HEK293 (cell line): Measurements from ENCODE around the gene ARMH3.
A peak's percentile ranks its signal among the peaks of the same experiment; 100 is the strongest.

ENCODE experiments used
- GLI4 ChIP-seq: fragments of 450-650 bp; formaldehyde crosslinking; IDR thresholded peaks from 2 replicates; pipeline ENCODE4 v1.5.1; 2016; ENCODE audit warnings: missing biosample characterization, missing genetic modification characterization
- KLF1 ChIP-seq: fragments of 450-650 bp; formaldehyde crosslinking; IDR thresholded peaks from 2 replicates; pipeline ENCODE4 v1.5.1; 2016; ENCODE audit warnings: missing biosample characterization, missing genetic modification characterization
- MZF1 ChIP-seq: fragments of 450-650 bp; formaldehyde crosslinking; IDR thresholded peaks from 2 replicates; pipeline ENCODE4 v1.5.1; 2017; ENCODE audit warnings: missing biosample characterization, missing genetic modification characterization, borderline replicate concordance
- RBAK ChIP-seq: fragments of 450-650 bp; formaldehyde crosslinking; IDR thresholded peaks from 2 replicates; pipeline ENCODE4 v1.5.1; 2016; ENCODE audit warnings: missing biosample characterization, missing genetic modification characterization
- WT1 ChIP-seq: fragments of 450-650 bp; formaldehyde crosslinking; IDR thresholded peaks from 2 replicates; pipeline ENCODE4 v1.5.1; 2016; ENCODE audit warnings: missing biosample characterization, missing genetic modification characterization
- YY1 ChIP-seq: fragments of 450-650 bp; formaldehyde crosslinking; IDR thresholded peaks from 2 replicates; pipeline ENCODE4 v1.5.1; 2018; ENCODE audit warnings: missing biosample characterization, missing genetic modification characterization
- ZEB2 ChIP-seq: fragments of 450-650 bp; formaldehyde crosslinking; IDR thresholded peaks from 2 replicates; pipeline ENCODE4 v1.5.1; 2016; ENCODE audit warnings: missing biosample characterization, missing genetic modification characterization
- ZFHX2 ChIP-seq: fragments of 450-650 bp; formaldehyde crosslinking; conservative IDR thresholded peaks from 2 replicates; pipeline ENCODE4 v1.5.1; 2016; ENCODE audit warnings: missing biosample characterization, missing genetic modification characterization
- ZNF112 ChIP-seq: fragments of 450-650 bp; formaldehyde crosslinking; IDR thresholded peaks from 2 replicates; pipeline ENCODE4 v1.5.0; 2017; ENCODE audit warnings: missing biosample characterization, missing genetic modification characterization
- ZNF121 ChIP-seq: fragments of 450-650 bp; formaldehyde crosslinking; IDR thresholded peaks from 2 replicates; pipeline ENCODE4 v1.5.1; 2016; ENCODE audit warnings: missing biosample characterization, missing genetic modification characterization
- ZNF138 ChIP-seq: fragments of 450-650 bp; formaldehyde crosslinking; IDR thresholded peaks from 2 replicates; pipeline ENCODE4 v1.5.1; 2016; ENCODE audit warnings: missing biosample characterization, missing genetic modification characterization, borderline replicate concordance
- ZNF146 ChIP-seq: fragments of 450-650 bp; formaldehyde crosslinking; IDR thresholded peaks from 2 replicates; pipeline ENCODE4 v1.5.1; 2016; ENCODE audit warnings: missing biosample characterization, missing genetic modification characterization
- ZNF155 ChIP-seq: fragments of 450-650 bp; formaldehyde crosslinking; IDR thresholded peaks from 2 replicates; pipeline ENCODE4 v1.5.1; 2016; ENCODE audit warnings: missing biosample characterization, missing genetic modification characterization
- ZNF157 ChIP-seq: fragments of 450-650 bp; formaldehyde crosslinking; IDR thresholded peaks from 2 replicates; pipeline ENCODE4 v1.5.1; 2016; ENCODE audit warnings: missing biosample characterization, missing genetic modification characterization
- ZNF19 ChIP-seq: fragments of 450-650 bp; formaldehyde crosslinking; IDR thresholded peaks from 2 replicates; pipeline ENCODE4; 2016; ENCODE audit warnings: missing biosample characterization, missing genetic modification characterization, low read depth
- ZNF211 ChIP-seq: fragments of 450-650 bp; formaldehyde crosslinking; IDR thresholded peaks from 2 replicates; pipeline ENCODE4 v1.5.1; 2016; ENCODE audit warnings: low read depth, missing biosample characterization, missing genetic modification characterization
- ZNF223 ChIP-seq: fragments of 450-650 bp; formaldehyde crosslinking; IDR thresholded peaks from 2 replicates; pipeline ENCODE4 v1.5.1; 2016; ENCODE audit warnings: missing biosample characterization, missing genetic modification characterization
- ZNF26 ChIP-seq: fragments of 450-650 bp; formaldehyde crosslinking; IDR thresholded peaks from 2 replicates; pipeline ENCODE4 v1.5.1; 2016; ENCODE audit warnings: missing biosample characterization, missing genetic modification characterization
- ZNF280D ChIP-seq: fragments of 450-650 bp; formaldehyde crosslinking; IDR thresholded peaks from 2 replicates; pipeline ENCODE4 v1.5.1; 2016; ENCODE audit warnings: missing biosample characterization, missing genetic modification characterization
- ZNF311 ChIP-seq: fragments of 450-650 bp; formaldehyde crosslinking; IDR thresholded peaks from 2 replicates; pipeline ENCODE4 v1.5.1; 2017; ENCODE audit warnings: missing biosample characterization, missing genetic modification characterization, borderline replicate concordance
- ZNF426 ChIP-seq: fragments of 450-650 bp; formaldehyde crosslinking; IDR thresholded peaks from 2 replicates; pipeline ENCODE4 v1.5.1; 2017; ENCODE audit warnings: missing biosample characterization, missing genetic modification characterization, mild to moderate bottlenecking, inconsistent platforms, moderate library complexity
- ZNF449 ChIP-seq: fragments of 450-650 bp; formaldehyde crosslinking; IDR thresholded peaks from 2 replicates; pipeline ENCODE4 v1.5.1; 2017; ENCODE audit warnings: missing biosample characterization, mild to moderate bottlenecking, missing genetic modification characterization, moderate library complexity
- ZNF561 ChIP-seq: fragments of 450-650 bp; IDR thresholded peaks from 2 replicates; pipeline ENCODE4 v1.5.1; 2018; ENCODE audit warnings: missing biosample characterization, missing genetic modification characterization, borderline replicate concordance
- ZNF596 ChIP-seq: fragments of 450-650 bp; IDR thresholded peaks from 2 replicates; pipeline ENCODE4 v1.5.0; 2018; ENCODE audit warnings: missing biosample characterization, mild to moderate bottlenecking, missing genetic modification characterization, moderate library complexity
- ZNF610 ChIP-seq: fragments of 450-650 bp; formaldehyde crosslinking; IDR thresholded peaks from 2 replicates; pipeline ENCODE4 v1.5.1; 2016; ENCODE audit warnings: missing biosample characterization, missing genetic modification characterization, borderline replicate concordance
- ZNF626 ChIP-seq: fragments of 450-650 bp; sonication (Bioruptor Pico); formaldehyde crosslinking; IDR thresholded peaks from 2 replicates; pipeline ENCODE4 v1.5.1; 2018; ENCODE audit warnings: missing biosample characterization, missing genetic modification characterization, inconsistent platforms
- ZNF639 ChIP-seq: fragments of 450-650 bp; formaldehyde crosslinking; IDR thresholded peaks from 2 replicates; pipeline ENCODE4 v1.5.1; 2016; ENCODE audit warnings: missing biosample characterization, missing genetic modification characterization
- ZNF704 ChIP-seq: fragments of 450-650 bp; formaldehyde crosslinking; IDR thresholded peaks from 2 replicates; pipeline ENCODE4 v1.5.1; 2016; ENCODE audit warnings: missing biosample characterization, missing genetic modification characterization
- ZNF776 ChIP-seq: fragments of 450-650 bp; formaldehyde crosslinking; IDR thresholded peaks from 2 replicates; pipeline ENCODE4 v1.5.0; 2017; ENCODE audit warnings: missing biosample characterization, missing genetic modification characterization, borderline replicate concordance
- ZNF785 ChIP-seq: fragments of 450-650 bp; formaldehyde crosslinking; IDR thresholded peaks from 2 replicates; pipeline ENCODE4 v1.5.1; 2016; ENCODE audit warnings: missing biosample characterization, missing genetic modification characterization
- TF ChIP-seq, protein P1 (sequence below): fragments of 450-650 bp; formaldehyde crosslinking; IDR thresholded peaks from 2 replicates; pipeline ENCODE4 v1.5.1; 2016; ENCODE audit warnings: missing biosample characterization, missing genetic modification characterization

ARMH3 gene

DNA sequence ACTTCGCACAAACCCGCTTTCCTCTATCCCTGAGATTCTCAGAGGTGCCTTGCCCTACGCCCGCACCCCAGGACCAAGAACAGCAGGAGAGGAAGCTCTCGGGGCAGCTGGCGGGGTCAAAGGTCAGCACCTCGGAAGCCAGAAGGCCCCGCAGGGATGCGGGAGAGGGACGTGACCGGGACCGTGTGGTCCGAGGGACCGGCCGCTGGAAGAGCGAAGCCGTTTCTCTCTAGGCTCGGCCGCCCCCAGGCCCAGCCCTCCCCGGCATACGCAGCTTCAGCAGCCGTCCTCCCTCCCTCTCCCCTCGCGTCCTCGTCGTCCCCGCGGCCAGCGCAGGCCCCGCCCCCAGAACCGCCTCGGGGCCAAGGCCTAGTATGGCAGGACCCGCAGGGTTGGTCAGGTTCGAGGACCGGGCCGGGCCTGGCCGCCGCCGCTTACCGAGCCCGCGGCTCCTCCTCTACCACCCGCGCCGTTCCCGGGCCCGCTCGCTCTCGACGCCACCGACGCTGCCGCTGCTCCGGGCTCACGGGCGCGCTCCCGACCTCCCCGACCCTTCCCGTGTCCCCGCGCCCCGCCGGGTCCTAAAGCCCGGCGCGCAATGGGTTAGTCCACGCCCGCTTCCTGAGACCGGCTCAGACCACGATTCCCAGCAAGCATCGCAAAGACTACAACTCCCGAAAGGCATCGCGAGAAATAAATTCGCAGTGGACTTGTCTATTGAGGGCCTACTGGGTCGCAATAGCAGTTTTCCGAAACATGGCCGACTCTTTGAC, at the start of gene ARMH3 (continued):
- peak; percentile 68 for TF ChIP-seq ZNF610 (tag by site-specific recombination)
- TF ChIP-seq ZNF138 (tag by site-specific recombination) = no peak
- no peak; the same call in none of the 2 replicates for TF ChIP-seq ZNF449 (tag by site-specific recombination)
- no peak; the same call in 1 of the 2 replicates for TF ChIP-seq MZF1
- no peak for TF ChIP-seq ZNF26 (tag by site-specific recombination)
- no peak for TF ChIP-seq ZNF626 (tag by site-specific recombination)
- TF ChIP-seq ZNF211 (tag by site-specific recombination) = no peak
- peak; percentile 35; the same call in 1 of the 2 replicates for TF ChIP-seq WT1 (tag by site-specific recombination)
- no peak for TF ChIP-seq ZNF426 (tag by site-specific recombination)
- no peak for TF ChIP-seq RBAK (tag by site-specific recombination)
- TF ChIP-seq YY1 (tag by site-specific recombination) = peak; percentile 80
- TF ChIP-seq ZNF704 = no peak
- peak; percentile 54; the same call in 1 of the 2 replicates for TF ChIP-seq KLF1 (tag by site-specific recombination)
- no peak for TF ChIP-seq ZNF311
- peak; percentile 32; the same call in 1 of the 2 replicates for TF ChIP-seq ZNF146
- no peak for TF ChIP-seq ZNF112 (tag by site-specific recombination)
- peak; percentile 73 for TF ChIP-seq ZNF596 (tag by site-specific recombination)
- TF ChIP-seq GLI4 (tag by site-specific recombination) = 0 out of 2 replicates have a peak, but pooled peaks have one; percentile 47
- TF ChIP-seq ZEB2 (tag by site-specific recombination) = peak; percentile 91; the same call in 1 of the 2 replicates
- peak; percentile 75 for TF ChIP-seq ZFHX2 (tag by site-specific recombination)
- TF ChIP-seq ZNF157 (tag by site-specific recombination) = no peak
- peak; percentile 98 for TF ChIP-seq ZNF561 (tag by site-specific recombination)
- peak; percentile 79 for TF ChIP-seq ZNF121 (tag by site-specific recombination)
- 0 out of 2 replicates have a peak, but pooled peaks have one; percentile 37 for TF ChIP-seq ZNF639
- TF ChIP-seq ZNF155 = no peak
- TF ChIP-seq ZNF19 (tag by site-specific recombination) = no peak
- TF ChIP-seq, protein P1, sequence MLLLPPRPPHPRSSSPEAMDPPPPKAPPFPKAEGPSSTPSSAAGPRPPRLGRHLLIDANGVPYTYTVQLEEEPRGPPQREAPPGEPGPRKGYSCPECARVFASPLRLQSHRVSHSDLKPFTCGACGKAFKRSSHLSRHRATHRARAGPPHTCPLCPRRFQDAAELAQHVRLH (tag by site-specific recombination) = no peak; the same call in 1 of the 2 replicates
- TF ChIP-seq ZNF776 (tag by site-specific recombination) = no peak
- TF ChIP-seq ZNF785 (tag by site-specific recombination) = peak; percentile 91
- TF ChIP-seq ZNF280D (tag by site-specific recombination) = no peak
- TF ChIP-seq ZNF223 (tag by site-specific recombination) = no peak
